Measurements from ENCODE around the gene FHOD3.

Gene FHOD3

GRCh38 chr18:36297417-36298125, at the start of gene FHOD3:
FHOD3 (plus strand) TSS chr18:36297713; CDS start chr18:36297836, 123 bp downstream.
- peak; percentile 83 for DNase-seq

- no peak for DNase-seq
These were observed 48.1 kb upstream of the FHOD3 start for GRCh38 chr18:36249392-36249791.

GRCh38 chr18:36250827-36251226, 46.7 kb upstream of the FHOD3 start:
- no peak for DNase-seq

- DNase-seq = no peak
These were observed 42.3 kb upstream of the FHOD3 start for GRCh38 chr18:36255072-36255698.

- no peak for DNase-seq
These were observed 41.4 kb upstream of the FHOD3 start for GRCh38 chr18:36256094-36256493.

DNA sequence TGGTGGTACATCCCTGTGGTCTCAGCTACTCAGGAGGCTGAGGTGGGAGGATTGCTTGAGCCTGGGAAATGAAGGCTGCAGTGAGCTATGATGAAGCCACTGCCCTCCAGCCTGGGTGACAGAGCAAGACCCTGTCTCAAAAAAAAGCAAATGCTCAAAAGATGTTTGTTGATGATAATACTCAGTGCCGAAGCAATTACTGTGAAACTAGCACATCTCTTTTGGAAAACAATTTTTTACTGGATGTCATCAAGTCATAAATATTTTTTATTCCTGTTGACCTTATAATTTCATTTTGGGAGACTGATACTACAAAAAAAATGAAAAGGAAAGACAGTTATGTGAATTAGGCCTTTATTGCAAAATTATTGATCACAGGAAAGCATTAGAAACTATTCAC, 34.5 kb upstream of the FHOD3 start:
- DNase-seq = no peak

DNA sequence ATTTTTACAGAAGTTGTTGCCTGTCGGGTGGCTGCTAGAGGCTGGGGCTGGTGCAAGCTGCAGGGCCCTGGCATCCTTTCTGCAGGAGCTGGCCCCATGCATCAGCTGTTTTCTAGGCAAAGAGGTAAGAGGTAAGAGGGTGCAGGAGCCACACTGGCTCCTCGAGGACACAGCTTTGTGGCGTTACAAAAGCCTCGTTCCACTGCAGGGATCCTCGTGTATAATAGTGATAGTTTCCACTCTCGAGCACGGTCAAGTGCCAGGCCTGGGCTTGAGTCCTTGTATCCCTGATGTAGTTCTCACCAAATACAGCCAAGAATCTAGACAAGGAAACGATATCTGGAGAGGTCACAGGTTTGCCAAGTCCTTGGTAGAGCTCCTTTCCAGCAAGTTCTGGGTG, 33.2 kb upstream of the FHOD3 start:
- no peak for DNase-seq

DNA sequence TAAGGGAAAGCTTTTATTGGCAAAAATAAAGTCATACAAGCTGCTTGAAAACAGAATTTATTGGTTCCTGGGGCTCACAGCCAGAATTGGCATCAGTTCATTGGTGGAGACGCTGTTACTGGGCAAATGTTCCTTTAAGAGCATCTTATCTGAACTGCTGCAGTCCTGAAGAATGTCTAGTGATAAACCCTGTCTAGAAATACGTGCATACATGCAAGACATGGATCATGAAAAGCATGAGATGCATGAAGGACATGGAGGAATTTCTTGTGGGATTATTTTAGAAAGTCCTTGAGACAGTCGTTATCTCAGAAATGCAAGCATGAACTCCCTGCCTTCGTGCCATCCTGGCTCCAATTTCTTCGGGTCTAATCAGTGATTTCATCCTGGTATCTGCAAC, 32.5 kb upstream of the FHOD3 start:
- DNase-seq = no peak

DNA sequence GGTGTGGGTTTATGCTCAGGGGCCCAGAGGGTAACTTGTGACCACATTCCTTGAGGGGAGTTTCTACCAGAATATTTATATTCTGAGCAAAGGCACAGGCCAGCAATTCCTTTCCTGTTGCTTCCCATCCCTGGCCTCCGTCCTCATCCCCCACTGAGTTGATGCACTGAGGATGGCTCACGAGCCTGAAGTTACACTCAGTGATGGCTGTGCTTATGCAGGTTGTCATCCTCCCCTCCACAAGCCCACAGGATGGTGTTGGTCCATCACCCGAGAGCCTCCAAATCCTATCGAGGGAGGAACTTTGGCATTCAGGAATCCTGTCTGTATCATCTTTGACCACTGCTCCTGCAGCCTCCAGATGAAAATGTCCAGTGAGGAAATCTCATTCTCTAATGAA, 28.4 kb upstream of the FHOD3 start:
- no peak for DNase-seq

DNA sequence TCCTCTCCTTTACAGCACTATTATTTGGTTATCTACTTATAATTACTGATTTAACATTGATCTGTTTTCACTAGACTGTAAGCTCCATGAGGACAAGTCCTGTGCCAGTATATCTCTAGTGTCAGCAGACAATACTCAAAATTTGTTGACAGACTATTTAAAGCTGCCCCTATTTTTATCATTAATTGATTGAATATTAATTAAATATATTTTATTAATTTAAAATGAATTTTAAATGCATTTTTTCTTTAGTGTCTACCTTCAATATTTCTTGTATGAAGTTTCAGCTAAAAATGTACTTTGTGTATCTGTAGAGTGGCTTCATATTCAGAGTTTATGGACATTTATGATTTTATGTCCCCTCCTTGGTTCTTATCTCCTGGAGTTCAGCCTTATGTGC, 26.4 kb upstream of the FHOD3 start:
- no peak for DNase-seq

DNA sequence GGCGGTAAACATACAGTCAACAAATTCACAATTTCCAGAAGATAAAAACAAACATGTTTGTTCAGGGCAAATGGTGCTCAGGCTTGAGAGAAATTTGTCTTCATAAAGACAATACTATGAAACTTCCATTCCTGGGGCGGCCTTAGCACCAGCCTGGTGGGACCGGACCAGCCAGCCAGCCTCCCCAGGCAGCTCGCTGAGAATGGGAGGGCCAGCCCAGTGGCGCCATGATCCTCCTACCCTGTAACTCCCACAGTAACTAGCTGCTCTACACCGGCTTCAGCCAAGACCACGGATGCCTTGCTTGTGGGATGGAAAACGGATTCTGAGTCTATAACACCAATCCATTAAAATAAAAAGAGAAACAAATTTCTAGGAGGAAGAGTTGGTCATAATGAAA, 24.2 kb upstream of the FHOD3 start:
- no peak for DNase-seq

DNA sequence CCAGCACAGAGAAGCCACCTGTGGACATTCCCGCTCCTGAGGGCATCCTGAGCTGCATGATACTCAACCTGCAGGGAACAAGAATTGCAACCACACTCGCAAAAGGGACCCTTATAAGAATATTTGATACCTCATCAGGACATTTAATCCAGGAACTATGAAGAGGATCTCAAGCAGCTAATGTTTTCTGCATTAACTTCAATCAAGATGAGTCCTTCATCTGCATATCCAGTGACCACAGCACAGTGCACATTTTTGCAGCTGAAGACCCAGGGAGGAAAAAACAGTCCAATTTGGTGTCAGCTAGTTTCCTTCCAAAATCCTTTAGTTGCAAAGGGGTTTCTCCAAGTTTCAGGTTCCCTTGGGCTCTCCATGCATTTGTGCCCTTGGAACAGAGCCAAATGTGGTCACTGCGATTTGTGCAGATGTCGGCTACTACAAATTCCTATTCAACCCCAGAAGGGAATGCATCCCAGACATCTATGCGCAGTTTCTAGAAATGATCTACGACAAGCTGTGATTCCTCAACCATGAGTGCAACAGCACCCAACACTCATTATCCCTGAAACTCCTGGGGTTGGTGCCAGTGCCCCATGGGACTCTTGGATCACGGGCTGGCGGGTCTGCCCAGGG, 23.3 kb upstream of the FHOD3 start:
- no peak for DNase-seq

GRCh38 chr18:36275561-36275960, 22.0 kb upstream of the FHOD3 start:
- DNase-seq = no peak

- DNase-seq = no peak
These were observed 18.5 kb upstream of the FHOD3 start for GRCh38 chr18:36279001-36279400.

- no peak for DNase-seq
These were observed 15.6 kb upstream of the FHOD3 start for GRCh38 chr18:36281936-36282335.

DNA sequence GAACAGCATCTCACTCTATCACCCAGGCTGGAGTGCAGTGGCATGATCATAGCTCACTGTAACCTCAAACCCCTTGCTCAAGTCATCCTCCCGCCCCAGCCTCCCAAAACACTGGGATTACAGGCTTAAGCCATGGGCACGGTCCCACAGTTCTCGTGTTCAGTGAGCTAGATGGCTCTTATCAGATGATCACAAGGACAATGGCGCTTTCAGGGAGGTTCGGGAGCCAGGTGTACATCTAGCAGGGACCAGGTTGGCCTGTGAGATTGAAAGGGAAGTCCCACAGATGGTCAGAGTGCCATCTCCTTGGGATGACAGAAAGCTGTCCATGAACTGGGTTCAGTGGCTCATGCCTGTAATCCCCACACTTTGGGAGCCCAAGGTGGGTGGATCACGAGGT, 14.1 kb upstream of the FHOD3 start:
- no peak for DNase-seq

DNA sequence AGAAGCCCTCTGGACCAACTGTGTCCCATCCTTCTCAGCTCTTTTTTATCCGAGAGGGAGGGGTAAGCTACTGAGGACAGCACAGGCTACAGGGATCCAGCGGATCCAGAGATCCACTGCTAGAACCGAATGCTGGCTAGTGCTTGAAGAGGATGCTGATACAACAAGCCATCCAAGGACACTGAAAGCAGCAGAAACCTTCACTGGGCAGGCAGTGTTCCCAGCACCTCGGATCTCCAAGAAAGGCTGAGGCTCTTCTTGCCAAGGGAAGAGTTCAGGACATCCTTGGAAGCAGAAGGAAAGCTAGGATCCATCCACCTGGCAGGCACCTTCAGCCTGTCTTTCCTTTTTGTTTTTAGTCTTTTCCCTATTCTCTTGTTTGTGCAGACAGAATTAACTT, 13.2 kb upstream of the FHOD3 start:
- DNase-seq = no peak

GRCh38 chr18:36284671-36285295, 12.7 kb upstream of the FHOD3 start:
- no peak for DNase-seq

GRCh38 chr18:36287653-36288052, 9.9 kb upstream of the FHOD3 start:
- no peak for DNase-seq

- DNase-seq = no peak
These were observed 8.8 kb upstream of the FHOD3 start for GRCh38 chr18:36288689-36289088.

DNA sequence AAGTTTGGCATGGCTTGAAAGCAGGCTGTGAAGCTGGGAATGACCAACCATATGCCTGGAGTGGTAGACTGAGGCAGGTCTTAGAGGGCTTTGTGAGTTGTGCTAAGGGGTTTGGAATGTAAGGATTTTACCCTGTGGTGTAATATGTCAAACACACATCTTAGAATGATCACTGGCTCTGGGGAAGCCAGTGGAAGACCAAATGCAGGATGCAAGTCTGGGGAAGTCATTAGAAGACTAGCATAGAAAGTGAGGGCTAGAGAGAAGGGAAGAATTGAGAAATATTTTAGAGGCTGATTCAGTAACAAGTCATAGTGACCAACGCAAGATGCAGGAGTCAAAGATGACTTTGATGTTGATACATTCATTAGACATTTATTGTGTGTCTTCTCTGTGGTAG, 3.5 kb upstream of the FHOD3 start:
- DNase-seq = no peak

DNA sequence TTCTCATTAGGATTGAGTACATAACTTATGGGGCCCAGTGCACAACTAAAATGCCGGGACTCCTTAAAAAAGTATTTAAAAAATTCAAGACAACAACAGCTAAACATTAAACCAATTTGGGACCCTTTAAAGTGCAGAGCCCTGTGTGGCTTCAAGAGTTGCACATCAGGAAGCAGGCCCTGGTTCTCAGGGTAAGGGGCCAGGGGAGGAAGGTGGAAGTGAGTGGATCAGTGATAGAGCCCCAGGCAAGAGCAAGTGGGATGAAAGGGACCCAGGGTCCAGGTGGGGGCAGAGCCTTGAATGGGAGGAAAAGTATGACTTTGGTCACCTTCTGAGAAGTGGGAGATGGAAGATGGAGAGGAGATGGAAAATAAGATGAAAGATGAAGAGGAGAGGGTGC, 2.3 kb upstream of the FHOD3 start:
- no peak for DNase-seq

DNA sequence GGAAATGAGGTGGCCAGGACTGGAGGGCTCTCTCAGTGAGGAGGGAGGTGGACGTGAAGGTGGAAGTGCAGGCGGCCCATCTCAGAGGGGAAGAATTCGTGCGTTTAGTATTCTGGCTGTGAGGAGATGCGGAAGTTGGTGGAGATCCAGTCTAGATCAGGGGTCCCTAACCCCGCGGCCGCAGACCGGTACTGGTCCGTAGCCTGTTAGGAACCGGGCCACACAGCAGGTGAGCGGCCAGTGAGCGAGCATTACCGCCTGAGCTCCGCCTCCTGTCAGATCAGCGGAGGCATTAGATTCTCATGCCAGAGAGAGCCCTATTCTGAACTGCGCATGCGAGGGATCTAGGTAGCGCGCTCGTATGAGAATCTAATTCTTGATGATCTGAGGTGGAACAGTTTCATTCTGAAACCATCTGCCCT, 1.6 kb upstream of the FHOD3 start:
- DNase-seq = no peak

All from left hindlimb (tissue), 1 donor.